ENCODE data around the gene SCN3A. TPM values are rescaled to one million over a fixed set of nuclear protein-coding genes. Genes with fewer than 3 reads are reported as not detected.

The SCN3A gene
- total RNA-seq, 1 experiment from 2014 or later: not detected

DNA sequence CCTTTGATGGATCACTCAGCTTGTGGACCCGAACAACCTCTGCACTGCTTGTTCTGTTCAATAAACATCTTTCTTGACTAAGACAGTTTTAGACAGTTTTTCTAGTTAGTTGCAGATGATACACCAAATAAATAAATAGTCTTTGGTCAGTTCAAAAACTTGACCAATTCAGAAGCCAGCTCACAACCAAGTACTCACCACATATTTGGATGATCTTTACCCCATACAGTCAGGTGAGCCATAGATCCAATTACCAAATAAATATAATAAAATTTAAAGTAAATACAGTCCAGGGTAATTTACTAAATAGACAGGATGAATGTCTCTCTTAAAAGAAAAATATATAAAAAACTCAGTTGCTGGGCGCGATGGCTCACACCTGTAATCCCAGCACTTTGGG lies 18.2 kb downstream of the SCN3A start:
- TF ChIP-seq POLR2AphosphoS5 (IDR thresholded peaks at IDR 0.05; ENCODE audit: low read depth, low read length) (no peak), CTCF (IDR thresholded peaks at IDR 0.05) (no peak), SIN3A (IDR thresholded peaks at IDR 0.05; ENCODE audit: borderline replicate concordance, insufficient read depth, low read depth, low read length) (no peak), TCF7L2 (IDR thresholded peaks at IDR 0.05; ENCODE audit: low read depth, low read length) (no peak)
- TF ChIP-seq, protein P1, sequence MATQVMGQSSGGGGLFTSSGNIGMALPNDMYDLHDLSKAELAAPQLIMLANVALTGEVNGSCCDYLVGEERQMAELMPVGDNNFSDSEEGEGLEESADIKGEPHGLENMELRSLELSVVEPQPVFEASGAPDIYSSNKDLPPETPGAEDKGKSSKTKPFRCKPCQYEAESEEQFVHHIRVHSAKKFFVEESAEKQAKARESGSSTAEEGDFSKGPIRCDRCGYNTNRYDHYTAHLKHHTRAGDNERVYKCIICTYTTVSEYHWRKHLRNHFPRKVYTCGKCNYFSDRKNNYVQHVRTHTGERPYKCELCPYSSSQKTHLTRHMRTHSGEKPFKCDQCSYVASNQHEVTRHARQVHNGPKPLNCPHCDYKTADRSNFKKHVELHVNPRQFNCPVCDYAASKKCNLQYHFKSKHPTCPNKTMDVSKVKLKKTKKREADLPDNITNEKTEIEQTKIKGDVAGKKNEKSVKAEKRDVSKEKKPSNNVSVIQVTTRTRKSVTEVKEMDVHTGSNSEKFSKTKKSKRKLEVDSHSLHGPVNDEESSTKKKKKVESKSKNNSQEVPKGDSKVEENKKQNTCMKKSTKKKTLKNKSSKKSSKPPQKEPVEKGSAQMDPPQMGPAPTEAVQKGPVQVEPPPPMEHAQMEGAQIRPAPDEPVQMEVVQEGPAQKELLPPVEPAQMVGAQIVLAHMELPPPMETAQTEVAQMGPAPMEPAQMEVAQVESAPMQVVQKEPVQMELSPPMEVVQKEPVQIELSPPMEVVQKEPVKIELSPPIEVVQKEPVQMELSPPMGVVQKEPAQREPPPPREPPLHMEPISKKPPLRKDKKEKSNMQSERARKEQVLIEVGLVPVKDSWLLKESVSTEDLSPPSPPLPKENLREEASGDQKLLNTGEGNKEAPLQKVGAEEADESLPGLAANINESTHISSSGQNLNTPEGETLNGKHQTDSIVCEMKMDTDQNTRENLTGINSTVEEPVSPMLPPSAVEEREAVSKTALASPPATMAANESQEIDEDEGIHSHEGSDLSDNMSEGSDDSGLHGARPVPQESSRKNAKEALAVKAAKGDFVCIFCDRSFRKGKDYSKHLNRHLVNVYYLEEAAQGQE (IDR thresholded peaks at IDR 0.05; ENCODE audit: insufficient read depth in 1 of 2, low read depth in 2 of 2, low read length in 1 of 2): no peak
- in situ Hi-C loops (cut with HindIII; ENCODE audit: low pct_unique_long_range_greater_than_20kb, low sequenced_read_pairs) (no loop called here), intact Hi-C loops (cut with micrococcal nuclease; ENCODE audit: unreplicated experiment) (no loop called here)
- Histone ChIP-seq H3K27ac (ENCODE audit: low read length) (no peak overlapping the region), H3K9me3 (ENCODE audit: control insufficient read depth, insufficient read depth, low read depth, low read length) (no peaks in the 10 kb centered on the region), H3K36me3 (ENCODE audit: control insufficient read depth, insufficient read depth, low read length) (no peaks in the 10 kb centered on the region), H3K4me1 (ENCODE audit: control insufficient read depth, insufficient read depth, low read length) (no peaks in the 10 kb centered on the region), H3K4me3 (ENCODE audit: low read depth in 2 of 2, low read length in 2 of 2) (no peak overlapping the region), H3K27me3 (ENCODE audit: control insufficient read depth, insufficient read depth, low read length) (no peaks in the 10 kb centered on the region)
- POLR2A ChIA-PET: no interaction called here
- ATAC-seq (no peak), DNase-seq (ENCODE audit: low read depth, low spot score) (no peak)
- no TSS peak for BruUV-seq (replicated peaks)
- CTCF ChIA-PET: no interaction called here

- Histone ChIP-seq H3K27me3 (ENCODE audit: control insufficient read depth, insufficient read depth, low read length) (no peaks in the 10 kb centered on the region), H3K4me1 (ENCODE audit: control insufficient read depth, insufficient read depth, low read length) (no peaks in the 10 kb centered on the region), H3K9me3 (ENCODE audit: control insufficient read depth, insufficient read depth, low read depth, low read length) (no peaks in the 10 kb centered on the region), H3K27ac (ENCODE audit: low read length) (no peak overlapping the region), H3K36me3 (ENCODE audit: control insufficient read depth, insufficient read depth, low read length) (no peaks in the 10 kb centered on the region), H3K4me3 (ENCODE audit: low read depth in 2 of 2, low read length in 2 of 2) (no peak overlapping the region)
- ChIA-PET POLR2A (no interaction called here), CTCF (no interaction called here)
- TF ChIP-seq, protein P1 (IDR thresholded peaks at IDR 0.05; ENCODE audit: insufficient read depth in 1 of 2, low read depth in 2 of 2, low read length in 1 of 2): no peak
- TF ChIP-seq CTCF (IDR thresholded peaks at IDR 0.05) (no peak), TCF7L2 (IDR thresholded peaks at IDR 0.05; ENCODE audit: low read depth, low read length) (no peak)
- no TSS peak for BruUV-seq (replicated peaks)
- DNase-seq (ENCODE audit: low read depth, low spot score) (no peak), ATAC-seq (no peak)
- intact Hi-C loops (cut with micrococcal nuclease; ENCODE audit: unreplicated experiment): no loop called here
- in situ Hi-C loops (cut with HindIII; ENCODE audit: low pct_unique_long_range_greater_than_20kb, low sequenced_read_pairs): no loop called here
Measured at GRCh38 chr2:165182029-165182428, 21.8 kb downstream of the SCN3A start.
